Kidney (tissue), 14 donors: ENCODE results near the gene OGFOD1. TPM values are rescaled to one million over a fixed set of nuclear protein-coding genes. Genes with fewer than 3 reads are reported as not detected.

Source experiments
- DNase-seq, 5 donors: peaks; one replicate each; pipeline ENCODE4 v3.0.0-alpha.2; 2013 to 2020
- FAIRE-seq: peaks from 2 replicates; lab custom pipeline; 2012; peaks lifted over from hg19 to GRCh38; lab: Jason Lieb, UNC
- H3K27ac ChIP-seq, 2 donors: one replicate each; pipeline ENCODE4 v1.7.0; 2013; ENCODE audit warnings: low read depth in 2 of 2, low read length in 2 of 2, inconsistent platforms in 1 of 2
- H3K27me3 ChIP-seq: one replicate; pipeline ENCODE4 v1.7.1; 2013; ENCODE audit warnings: low read length, inconsistent platforms; ENCODE audit not compliant: control insufficient read depth, insufficient read depth
- H3K36me3 ChIP-seq, 3 donors: one replicate each; pipeline versions ENCODE4 v1.7.0 to v1.7.1; 2013; ENCODE audit warnings: low read length in 3 of 3, control low read depth in 1 of 3, inconsistent platforms in 1 of 3; ENCODE audit not compliant: insufficient read depth in 3 of 3, control insufficient read depth in 2 of 3
- H3K4me1 ChIP-seq, 3 donors: one replicate each; pipeline versions ENCODE4 v1.7.0 to v1.7.1; 2013; ENCODE audit warnings: low read length in 3 of 3, inconsistent platforms in 1 of 3, low read depth in 1 of 3; ENCODE audit not compliant: control insufficient read depth in 2 of 3, insufficient read depth in 2 of 3
- H3K4me3 ChIP-seq, 3 donors: one replicate each; pipeline versions ENCODE4 v1.7.0 to v1.8.1; 2013; ENCODE audit warnings: low read length in 3 of 3, control low read depth in 1 of 3, inconsistent platforms in 1 of 3
- H3K9ac ChIP-seq, 3 donors: one replicate each; pipeline versions ENCODE4 v1.7.0 to v1.7.1; 2013; ENCODE audit warnings: low read length in 3 of 3, control low read depth in 1 of 3, inconsistent platforms in 1 of 3
- H3K9me3 ChIP-seq, 3 donors: one replicate each; pipeline versions ENCODE4 v1.7.0 to v1.7.1; 2013; ENCODE audit warnings: low read length in 3 of 3, control low read depth in 1 of 3, inconsistent platforms in 1 of 3; ENCODE audit not compliant: control insufficient read depth in 2 of 3, insufficient read depth in 1 of 3
- intact Hi-C: fragments of 100-400 bp; cut with DNase I; formaldehyde crosslinking; loops from one replicate; pipeline ENCODE4 v1.11.1; 2022
- polyA plus RNA-seq: library from polyadenylated mRNA; stranded (reverse); fragments of 350-450 nt; fragmentation: Illumina TruSeq; extraction: RNeasy Lipid Tissue Mini Kit (QIAGEN cat#74804); gene quantifications from one replicate; pipeline ENCODE4 v1.2.3, GENCODE V29; 2014; ENCODE audit warnings: low read depth, low replicate concordance; ENCODE audit not compliant: insufficient read depth
- total RNA-seq: library from RNA; stranded (reverse); fragmentation: NEBNext Ultra II Directional; extraction: Animal tissue kit (Norgen Biotek cat#: 25700); gene quantifications from one replicate; pipeline ENCODE4 v1.2.1, GENCODE V29; 2021
- TF ChIP-seq, protein P1 (sequence below): IDR thresholded peaks from 3 replicates; pipeline ENCODE4 v1.5.1; 2012; ENCODE audit warnings: mild to moderate bottlenecking, moderate library complexity, borderline replicate concordance; ENCODE audit not compliant: insufficient read depth; ENCODE audit errors: extremely low read depth
- donor health status: control.
- donor health status: control.
- donor health status: control.
- donor health status: control.
- donor health status: control.
- donor health status: DM: yes; HTN: yes; CAD: no.
- donor health status: Normal renal cell carcinoma (clear cell type).

The OGFOD1 gene
- total and polyA plus RNA-seq, 2 donors from 2014 or later: 16.1 to 39.4 TPM

DNA sequence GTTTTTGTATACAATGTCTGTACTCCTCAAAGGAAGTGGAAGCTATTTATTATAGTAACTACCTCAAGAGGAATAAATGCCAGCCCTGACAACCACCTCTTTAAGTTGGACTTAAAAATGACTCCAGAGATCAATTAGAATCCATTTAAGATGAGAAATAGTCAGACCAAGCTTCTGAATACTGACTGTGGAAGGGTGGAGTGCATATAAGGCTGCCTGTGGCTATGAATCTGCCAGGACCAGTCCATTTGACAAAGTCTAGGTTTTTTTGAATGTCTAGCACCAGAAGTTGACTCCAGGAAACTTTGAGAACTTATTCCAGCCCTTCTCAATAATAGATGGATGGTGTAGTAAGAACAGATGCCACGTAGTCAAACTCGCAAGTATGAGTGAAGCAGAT, 15.0 kb downstream of the OGFOD1 start:
- Histone ChIP-seq H3K9me3 (no peaks in the 10 kb centered on the region), H3K27me3 (no peaks in the 10 kb centered on the region), H3K9ac (no peak overlapping the region), H3K4me1 (no peaks in the 10 kb centered on the region), H3K4me3 (no peak overlapping the region), H3K36me3 (peaks cover 16 to 48% (median 45%) of the 10 kb centered on the region in 3 donors), H3K27ac (no peak overlapping the region)
- intact Hi-C loops: no loop called here
- FAIRE-seq: no peak
- TF ChIP-seq, protein P1, sequence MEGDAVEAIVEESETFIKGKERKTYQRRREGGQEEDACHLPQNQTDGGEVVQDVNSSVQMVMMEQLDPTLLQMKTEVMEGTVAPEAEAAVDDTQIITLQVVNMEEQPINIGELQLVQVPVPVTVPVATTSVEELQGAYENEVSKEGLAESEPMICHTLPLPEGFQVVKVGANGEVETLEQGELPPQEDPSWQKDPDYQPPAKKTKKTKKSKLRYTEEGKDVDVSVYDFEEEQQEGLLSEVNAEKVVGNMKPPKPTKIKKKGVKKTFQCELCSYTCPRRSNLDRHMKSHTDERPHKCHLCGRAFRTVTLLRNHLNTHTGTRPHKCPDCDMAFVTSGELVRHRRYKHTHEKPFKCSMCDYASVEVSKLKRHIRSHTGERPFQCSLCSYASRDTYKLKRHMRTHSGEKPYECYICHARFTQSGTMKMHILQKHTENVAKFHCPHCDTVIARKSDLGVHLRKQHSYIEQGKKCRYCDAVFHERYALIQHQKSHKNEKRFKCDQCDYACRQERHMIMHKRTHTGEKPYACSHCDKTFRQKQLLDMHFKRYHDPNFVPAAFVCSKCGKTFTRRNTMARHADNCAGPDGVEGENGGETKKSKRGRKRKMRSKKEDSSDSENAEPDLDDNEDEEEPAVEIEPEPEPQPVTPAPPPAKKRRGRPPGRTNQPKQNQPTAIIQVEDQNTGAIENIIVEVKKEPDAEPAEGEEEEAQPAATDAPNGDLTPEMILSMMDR: no peak
- DNase-seq: no peak

DNA sequence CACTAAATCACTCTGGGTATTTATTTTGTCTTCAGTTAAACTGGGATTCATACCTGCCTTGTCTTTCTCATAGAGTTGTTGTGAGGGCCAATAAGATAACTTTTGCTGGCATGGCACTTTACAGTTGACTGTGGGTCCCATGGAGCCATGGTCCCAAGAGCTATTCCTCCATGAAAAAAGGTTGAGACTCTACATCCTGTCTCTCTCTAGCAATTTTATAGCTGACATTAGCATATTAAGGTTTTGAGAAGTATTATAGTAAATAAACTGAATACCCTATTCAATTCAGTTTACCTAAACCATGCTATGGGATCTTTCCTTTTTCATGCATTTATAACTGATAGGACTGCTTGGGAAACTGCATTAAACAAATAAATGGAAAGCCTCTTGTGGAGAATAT, 17.4 kb downstream of the OGFOD1 start:
- no peak overlapping the region for H3K4me3 ChIP-seq
- H3K9me3 ChIP-seq: no peaks in the 10 kb centered on the region
- intact Hi-C loops: no loop called here
- H3K4me1 ChIP-seq: no peaks in the 10 kb centered on the region
- no peaks in the 10 kb centered on the region for H3K27me3 ChIP-seq
- no peak for DNase-seq
- H3K36me3 ChIP-seq: peaks cover 16 to 56% (median 49%) of the 10 kb centered on the region in 3 donors
- TF ChIP-seq, protein P1: no peak
- H3K9ac ChIP-seq: no peak overlapping the region
- FAIRE-seq: no peak
- H3K27ac ChIP-seq: no peak overlapping the region

- H3K36me3 ChIP-seq: peaks cover 16 to 56% (median 44%) of the 10 kb centered on the region in 3 donors
- TF ChIP-seq, protein P1: no peak
- intact Hi-C loops: no loop called here
- no peak overlapping the region for H3K27ac ChIP-seq
- no peak overlapping the region for H3K4me3 ChIP-seq
- FAIRE-seq: no peak
- H3K4me1 ChIP-seq: no peaks in the 10 kb centered on the region
- no peak overlapping the region for H3K9ac ChIP-seq
- DNase-seq: no peak
- H3K9me3 ChIP-seq: no peaks in the 10 kb centered on the region
- H3K27me3 ChIP-seq: no peaks in the 10 kb centered on the region
Observed at GRCh38 chr16:56469748-56470147, 18.4 kb downstream of the OGFOD1 start.

DNA sequence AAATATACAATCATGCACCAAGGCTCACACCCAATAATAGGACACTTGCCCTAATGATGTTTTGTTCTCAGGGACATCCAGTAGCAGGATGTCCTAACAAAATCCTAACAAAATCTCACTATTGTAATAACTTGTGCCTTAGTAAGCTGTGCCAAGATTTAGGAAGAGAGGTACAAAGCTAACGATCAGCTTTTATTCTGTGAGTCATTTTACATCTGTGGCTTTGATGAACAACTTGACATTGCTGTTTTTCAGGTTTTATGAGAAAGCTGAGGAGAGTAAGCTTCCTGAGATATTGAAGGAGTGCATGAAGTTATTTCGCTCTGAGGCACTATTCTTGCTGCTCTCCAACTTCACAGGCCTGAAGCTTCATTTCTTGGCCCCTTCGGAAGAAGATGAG, 18.9 kb downstream of the OGFOD1 start:
- H3K27me3 ChIP-seq: no peaks in the 10 kb centered on the region
- no peaks in the 10 kb centered on the region for H3K4me1 ChIP-seq
- TF ChIP-seq, protein P1: no peak
- no peak overlapping the region for H3K27ac ChIP-seq
- H3K9ac ChIP-seq: no peak overlapping the region
- no peak for FAIRE-seq
- no peak overlapping the region for H3K4me3 ChIP-seq
- no peaks in the 10 kb centered on the region for H3K9me3 ChIP-seq
- H3K36me3 ChIP-seq: peaks cover 15 to 58% (median 49%) of the 10 kb centered on the region in 3 donors
- DNase-seq: no peak
- intact Hi-C loops: no loop called here
